Small intestine (tissue), 7 donors: ENCODE results near the gene TNFSF18. TPM values are rescaled to one million over a fixed set of nuclear protein-coding genes. Genes with fewer than 3 reads are reported as not detected.

Experiments
- DNase-seq, 2 donors: peaks; one replicate each; pipeline versions ENCODE4 v3.0.0 to v3.0.0-alpha.2; 2013
- FAIRE-seq: peaks from 2 replicates; lab custom pipeline; 2012; peaks lifted over from hg19 to GRCh38; lab: Jason Lieb, UNC
- H3K27ac ChIP-seq, 3 donors: one replicate each; pipeline ENCODE4 v1.5.1; 2013; ENCODE audit warnings: low read length in 2 of 3, mild to moderate bottlenecking in 2 of 3, control low read depth in 1 of 3, inconsistent platforms in 1 of 3, low read depth in 1 of 3, moderate library complexity in 1 of 3
- H3K27me3 ChIP-seq, 3 donors: one replicate each; pipeline ENCODE4 v1.6.1; 2013; ENCODE audit warnings: low read length in 3 of 3, inconsistent platforms in 1 of 3; ENCODE audit not compliant: control insufficient read depth in 3 of 3, insufficient read depth in 3 of 3
- H3K36me3 ChIP-seq, 3 donors: one replicate each; pipeline ENCODE4 v1.6.1; 2013; ENCODE audit warnings: low read length in 3 of 3, inconsistent platforms in 1 of 3, low read depth in 1 of 3, mild to moderate bottlenecking in 1 of 3, moderate library complexity in 1 of 3; ENCODE audit not compliant: control insufficient read depth in 3 of 3, insufficient read depth in 2 of 3
- H3K4me1 ChIP-seq, 3 donors: one replicate each; pipeline ENCODE4 v1.6.1; 2013; ENCODE audit warnings: low read length in 2 of 3, inconsistent platforms in 1 of 3, low read depth in 1 of 3, mild to moderate bottlenecking in 1 of 3, moderate library complexity in 1 of 3; ENCODE audit not compliant: control insufficient read depth in 3 of 3, insufficient read depth in 2 of 3
- H3K4me3 ChIP-seq, 3 donors: one replicate each; pipeline ENCODE4 v1.5.1; 2013; ENCODE audit warnings: low read length in 3 of 3, control low read depth in 1 of 3, inconsistent platforms in 1 of 3, low read depth in 1 of 3, mild to moderate bottlenecking in 1 of 3, moderate library complexity in 1 of 3
- H3K9me3 ChIP-seq, 2 donors: one replicate each; pipeline ENCODE4 v1.6.1; 2013; ENCODE audit warnings: low read depth in 1 of 2, low read length in 1 of 2; ENCODE audit not compliant: control insufficient read depth in 2 of 2, insufficient read depth in 1 of 2
- WGBS, 3 donors: extraction: QIAGEN DNeasy Blood & Tissue Kit; methylation state at CpG; one replicate each; pipeline ENCODE4 v1.1.7; 2013; 5-methylcytosine and 5-hydroxymethylcytosine counted together
- polyA plus RNA-seq, 4 donors: library from polyadenylated mRNA; stranded (reverse) in 3 of 4; unstranded in 1 of 4; fragments of 200-250 nt in 3 of 4; fragments of 120-200 nt in 1 of 4; gene quantifications; one replicate each; pipeline versions ENCODE4 v1.2.1 to v1.2.3, GENCODE V29; 2013
- donor health status: healthy with polysubstance abuse.
- donor health status: control.
- donor health status: control.
- donor health status: Bipolar disorder and iron deficiency.
- donor health status: healthy.

Gene TNFSF18
- polyA plus RNA-seq, 4 donors, result 0.03 to 0.27 TPM; not detected in 2

GRCh38 chr1:173024543-173024942 is 26.2 kb downstream of the TNFSF18 start:
- no peak for FAIRE-seq
- H3K36me3 ChIP-seq, result no peaks in the 10 kb centered on the region
- H3K27me3 ChIP-seq, result no peaks in the 10 kb centered on the region
- peaks cover 0 to 2% of the 10 kb centered on the region in 2 donors for H3K9me3 ChIP-seq
- H3K4me3 ChIP-seq, result no peak overlapping the region
- 53 to 100% (median 99%) methylated on average over 1 of the region's 1 CpG for WGBS, 3 donors
- no peak overlapping the region for H3K27ac ChIP-seq
- peak; percentile 2 to 36 for DNase-seq
- H3K4me1 ChIP-seq, result no peaks in the 10 kb centered on the region

GRCh38 chr1:173023343-173023742 is 27.4 kb downstream of the TNFSF18 start:
- no peak overlapping the region for H3K27ac ChIP-seq
- peaks cover 0 to 2% of the 10 kb centered on the region in 2 donors for H3K9me3 ChIP-seq
- no peak for FAIRE-seq

GRCh38 chr1:173020138-173020750 is 30.5 kb downstream of the TNFSF18 start:
- DNase-seq (no peak), FAIRE-seq (no peak)
- WGBS, 3 donors, result 79 to 92% (median 86%) methylated on average over 5 of the region's 5 CpGs
- no peak overlapping the region for H3K27ac ChIP-seq
- no peaks in the 10 kb centered on the region for H3K36me3 ChIP-seq
- H3K9me3 ChIP-seq, result no peaks in the 10 kb centered on the region
- H3K4me3 ChIP-seq, result no peak overlapping the region
- H3K4me1 ChIP-seq, result no peaks in the 10 kb centered on the region
- no peaks in the 10 kb centered on the region for H3K27me3 ChIP-seq

More at GRCh38 chr1:173023343-173023742, 27.4 kb downstream of the TNFSF18 start:
- Histone ChIP-seq H3K4me1 (no peaks in the 10 kb centered on the region), H3K27me3 (no peaks in the 10 kb centered on the region), H3K4me3 (no peak overlapping the region), H3K36me3 (no peaks in the 10 kb centered on the region)
- no peak for DNase-seq
- WGBS, 3 donors, result 89 to 95% (median 94%) methylated on average over 3 of the region's 3 CpGs

GRCh38 chr1:173017792-173018191 is 32.9 kb downstream of the TNFSF18 start:
- 31 to 45% (median 43%) methylated on average over 4 of the region's 4 CpGs for WGBS, 3 donors
- Histone ChIP-seq H3K9me3 (no peaks in the 10 kb centered on the region), H3K36me3 (no peaks in the 10 kb centered on the region), H3K4me1 (no peaks in the 10 kb centered on the region), H3K27me3 (no peaks in the 10 kb centered on the region), H3K27ac (no peak overlapping the region), H3K4me3 (no peak overlapping the region)
- DNase-seq (no peak), FAIRE-seq (no peak)

GRCh38 chr1:173016419-173016818 is 34.3 kb downstream of the TNFSF18 start:
- FAIRE-seq (no peak), DNase-seq (no peak)
- H3K9me3 ChIP-seq, result no peaks in the 10 kb centered on the region
- no peak overlapping the region for H3K27ac ChIP-seq
- H3K27me3 ChIP-seq, result no peaks in the 10 kb centered on the region
- no peak overlapping the region for H3K4me3 ChIP-seq
- H3K4me1 ChIP-seq, result no peaks in the 10 kb centered on the region
- H3K36me3 ChIP-seq, result no peaks in the 10 kb centered on the region
- WGBS, 3 donors, result 92 to 97% (median 97%) methylated on average over 1 of the region's 1 CpG

- no peaks in the 10 kb centered on the region for H3K27me3 ChIP-seq
- no peaks in the 10 kb centered on the region for H3K36me3 ChIP-seq
- 85 to 100% (median 89%) methylated on average over 1 of the region's 1 CpG for WGBS, 3 donors
- H3K9me3 ChIP-seq, result no peaks in the 10 kb centered on the region
- no peaks in the 10 kb centered on the region for H3K4me1 ChIP-seq
- no peak for DNase-seq
- H3K27ac ChIP-seq, result no peak overlapping the region
- H3K4me3 ChIP-seq, result no peak overlapping the region
- no peak for FAIRE-seq
These were observed 35.1 kb downstream of the TNFSF18 start for GRCh38 chr1:173015629-173016028.

GRCh38 chr1:173014160-173014559 is 36.6 kb downstream of the TNFSF18 start:
- H3K27me3 ChIP-seq, result no peaks in the 10 kb centered on the region
- H3K4me3 ChIP-seq, result no peak overlapping the region
- H3K4me1 ChIP-seq, result no peaks in the 10 kb centered on the region
- 95 to 97% (median 96%) methylated on average over 1 of the region's 1 CpG for WGBS, 3 donors
- FAIRE-seq (no peak), DNase-seq (no peak)
- H3K27ac ChIP-seq, result no peak overlapping the region
- H3K36me3 ChIP-seq, result no peaks in the 10 kb centered on the region
- no peaks in the 10 kb centered on the region for H3K9me3 ChIP-seq

GRCh38 chr1:173012126-173012525 is 38.6 kb downstream of the TNFSF18 start:
- no peaks in the 10 kb centered on the region for H3K27me3 ChIP-seq
- FAIRE-seq (no peak), DNase-seq (no peak)
- no peaks in the 10 kb centered on the region for H3K4me1 ChIP-seq
- H3K36me3 ChIP-seq, result no peaks in the 10 kb centered on the region
- no peak overlapping the region for H3K27ac ChIP-seq
- no peak overlapping the region for H3K4me3 ChIP-seq
- H3K9me3 ChIP-seq, result no peaks in the 10 kb centered on the region
- WGBS, 3 donors, result 92 to 97% (median 96%) methylated on average over 1 of the region's 1 CpG

- no peaks in the 10 kb centered on the region for H3K27me3 ChIP-seq
- H3K9me3 ChIP-seq, result no peaks in the 10 kb centered on the region
- no peaks in the 10 kb centered on the region for H3K4me1 ChIP-seq
- WGBS, 3 donors, result 73 to 85% (median 75%) methylated on average over 1 of the region's 1 CpG
- no peak for DNase-seq
- no peak overlapping the region for H3K27ac ChIP-seq
- no peak overlapping the region for H3K4me3 ChIP-seq
- FAIRE-seq, result no peak
- no peaks in the 10 kb centered on the region for H3K36me3 ChIP-seq
These were observed 41.1 kb downstream of the TNFSF18 start for GRCh38 chr1:173009597-173009996.
